ENCODE measurements around the gene CREB5.

Gene CREB5

DNA sequence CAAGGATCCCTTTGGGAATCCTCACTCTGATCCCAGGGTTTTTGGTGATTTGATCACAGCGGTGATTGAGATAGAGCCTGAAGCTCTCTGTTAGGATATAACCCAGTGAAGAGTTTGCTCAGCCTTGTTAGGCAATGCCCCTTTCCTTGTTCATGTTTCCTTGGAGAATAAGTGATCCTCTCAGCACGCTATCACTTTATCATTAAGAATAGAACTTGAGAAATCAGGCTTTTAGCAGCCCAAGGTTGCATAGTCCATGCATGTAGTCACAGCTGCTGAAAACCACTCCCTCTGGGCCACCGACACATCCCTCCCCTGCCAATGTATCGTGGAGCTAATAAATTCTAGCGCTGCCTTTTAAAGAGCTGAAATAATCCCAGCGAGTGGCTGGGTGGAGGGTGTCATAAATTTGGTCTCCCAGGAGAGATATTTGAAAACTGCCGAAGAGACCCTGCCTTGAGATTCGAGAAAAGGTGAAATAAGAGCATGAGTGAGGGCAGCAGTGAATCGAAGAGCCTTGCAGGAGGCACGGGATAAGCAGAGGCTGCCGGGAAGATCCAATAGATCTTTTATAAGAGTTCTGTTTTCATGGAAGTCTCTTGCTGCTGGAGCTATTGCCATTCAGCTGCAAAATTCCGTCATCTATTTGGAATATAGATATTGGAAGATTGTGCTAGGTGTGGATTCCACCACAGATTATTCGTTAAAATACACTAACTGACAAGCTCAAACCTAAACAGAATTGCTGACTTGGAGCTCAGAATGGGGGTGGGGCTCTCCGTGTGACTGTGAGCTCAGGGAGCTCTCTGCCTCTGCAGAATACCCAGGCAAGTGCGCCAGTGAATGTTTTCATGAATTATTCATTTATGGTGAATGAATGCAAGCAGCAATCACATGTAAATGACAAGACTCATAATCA, 296.0 kb downstream of the CREB5 start:
- no peak for DNase-seq (ENCODE audit: low read depth in 2 of 2)

DNA sequence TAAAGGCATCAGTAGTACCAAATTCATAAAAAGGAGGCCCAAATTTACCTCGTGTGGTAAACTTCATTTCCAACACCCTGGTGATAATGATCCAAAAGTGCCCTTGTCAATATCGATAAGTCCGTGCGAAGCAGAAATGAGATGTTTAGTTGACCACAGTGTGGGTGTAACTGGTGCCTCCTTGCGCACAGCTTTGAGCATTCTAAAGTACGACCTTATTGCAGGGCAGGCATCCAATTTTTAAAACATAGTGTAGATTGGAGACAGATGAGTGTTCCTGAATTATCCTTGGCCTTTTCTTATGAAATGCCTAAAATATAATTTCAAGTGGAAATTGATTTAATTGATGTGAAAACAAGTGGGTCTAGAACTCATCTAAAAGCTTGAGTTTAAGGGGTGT, 297.4 kb downstream of the CREB5 start:
- no peak for DNase-seq (ENCODE audit: low read depth in 2 of 2)

DNA sequence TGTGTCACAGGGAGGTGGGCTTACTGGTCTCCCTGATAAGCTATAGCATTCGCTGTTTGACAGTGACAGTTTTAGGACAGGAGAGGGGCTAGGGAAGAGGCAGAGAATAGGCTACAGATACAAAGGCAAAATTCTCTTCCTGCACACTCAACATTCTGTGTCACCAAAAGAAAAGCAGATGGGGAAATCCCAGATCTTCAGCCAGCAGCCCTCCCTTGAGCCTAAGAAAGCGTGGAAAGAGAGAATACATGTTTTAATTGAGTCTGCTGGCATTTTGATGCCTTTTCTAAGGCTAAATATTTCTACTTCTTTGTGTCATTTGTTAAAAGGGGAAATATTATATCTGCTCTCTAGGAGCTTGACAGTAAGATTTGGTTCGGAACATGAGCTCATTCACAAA, 298.8 kb downstream of the CREB5 start:
- DNase-seq (ENCODE audit: low read depth in 2 of 2), result no peak

DNA sequence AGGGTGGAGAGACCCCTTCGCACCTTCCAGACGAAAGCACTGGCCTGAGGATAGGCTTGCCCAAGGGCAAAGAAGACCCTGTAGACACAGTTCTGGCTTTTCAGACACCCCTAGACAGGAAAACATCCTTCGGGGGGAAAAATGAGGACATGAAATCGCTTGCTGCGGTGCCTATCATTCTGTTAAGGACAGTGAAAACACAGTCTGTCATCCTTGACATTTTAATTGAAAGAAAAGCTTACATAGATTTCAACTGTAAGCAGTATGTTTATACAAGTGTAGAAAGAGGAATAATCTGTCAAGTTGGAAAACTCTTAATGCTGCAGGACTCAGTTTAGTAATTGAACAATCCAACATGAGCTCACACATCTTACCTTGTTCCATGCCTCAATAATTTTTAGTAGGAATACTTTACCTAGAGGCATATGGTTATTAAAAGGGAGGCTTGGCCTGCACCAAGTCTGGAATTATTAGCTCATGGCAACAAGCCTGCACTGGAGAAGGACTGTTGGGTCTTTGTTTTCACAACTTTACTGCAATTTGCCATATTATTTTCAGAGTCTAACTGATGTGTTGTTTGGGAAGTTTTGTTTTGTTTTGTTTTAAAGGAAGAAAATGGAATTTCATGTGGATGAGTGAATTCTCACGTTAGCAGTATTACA, 302.3 kb downstream of the CREB5 start:
- DNase-seq (ENCODE audit: low read depth in 2 of 2), result no peak

DNA sequence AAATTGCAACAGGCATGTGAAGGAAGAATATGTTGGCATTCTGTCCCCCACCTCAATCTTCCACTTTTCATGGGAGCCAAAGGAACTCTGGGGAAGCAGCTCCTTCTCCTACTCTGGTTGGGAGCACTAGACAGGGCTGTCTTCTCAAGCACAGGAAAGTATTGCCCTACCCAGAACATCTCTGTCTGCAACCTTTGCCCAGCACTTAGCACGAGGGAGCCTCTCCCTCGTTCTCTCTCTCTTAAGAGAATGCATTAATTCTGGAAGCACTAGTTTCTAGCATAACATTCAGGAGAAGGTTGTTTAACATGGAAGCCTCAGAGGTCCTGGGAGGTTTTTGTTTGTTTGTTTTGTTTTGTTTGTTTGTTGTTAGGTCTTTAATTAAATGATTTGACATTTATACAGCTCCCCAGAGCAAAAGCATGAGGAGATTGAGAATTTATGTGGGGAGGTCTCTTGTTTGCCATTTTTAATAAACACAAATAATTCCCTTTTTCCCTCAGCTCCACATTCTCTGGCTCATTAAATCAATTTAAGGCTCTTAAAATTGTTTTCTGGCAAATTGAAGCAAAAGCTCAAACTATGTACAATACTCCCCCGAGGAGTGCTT, 305.2 kb downstream of the CREB5 start:
- no peak for DNase-seq (ENCODE audit: low read depth in 2 of 2)

DNA sequence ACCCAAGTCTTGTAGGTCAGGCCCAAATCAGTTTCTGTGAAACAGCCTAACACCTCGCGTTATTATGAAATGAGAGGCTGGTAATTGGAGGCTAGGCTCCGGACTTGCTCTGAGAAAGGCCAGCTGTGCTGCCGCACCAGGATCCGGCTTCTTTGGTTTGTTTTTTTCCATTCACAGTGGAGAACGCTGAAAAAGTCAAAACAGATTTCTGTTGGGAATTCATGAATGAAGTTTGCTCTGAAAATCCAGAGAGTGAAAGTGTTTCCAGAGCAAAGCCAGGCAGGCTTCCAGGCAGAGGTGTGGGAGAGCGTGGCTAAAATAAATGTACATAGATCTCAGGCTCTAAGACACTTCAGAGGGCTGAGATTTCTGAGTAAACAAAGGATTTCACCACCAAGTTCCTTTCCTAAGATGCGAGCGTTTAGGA, 305.8 kb downstream of the CREB5 start:
- no peak for DNase-seq (ENCODE audit: low read depth in 2 of 2)

DNA sequence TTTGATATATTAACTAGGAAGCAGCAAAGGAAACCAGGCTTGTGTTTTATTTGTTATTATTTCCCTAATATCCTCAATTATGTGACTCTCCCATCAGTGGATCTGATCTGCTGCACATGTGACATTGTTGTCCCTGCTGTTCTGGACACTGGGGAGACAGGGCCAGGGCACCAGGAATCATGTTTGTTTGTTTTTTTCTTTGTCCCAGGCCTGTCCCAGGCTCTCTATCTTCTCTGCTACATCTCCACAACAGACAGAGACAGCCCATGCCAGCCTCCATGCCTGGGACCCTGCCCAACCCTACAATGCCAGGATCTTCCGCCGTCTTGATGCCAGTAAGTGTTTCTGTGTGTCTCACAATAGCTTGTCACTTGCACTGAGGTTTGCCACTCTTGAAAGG, 306.2 kb downstream of the CREB5 start:
- no peak for DNase-seq (ENCODE audit: low read depth in 2 of 2)

DNA sequence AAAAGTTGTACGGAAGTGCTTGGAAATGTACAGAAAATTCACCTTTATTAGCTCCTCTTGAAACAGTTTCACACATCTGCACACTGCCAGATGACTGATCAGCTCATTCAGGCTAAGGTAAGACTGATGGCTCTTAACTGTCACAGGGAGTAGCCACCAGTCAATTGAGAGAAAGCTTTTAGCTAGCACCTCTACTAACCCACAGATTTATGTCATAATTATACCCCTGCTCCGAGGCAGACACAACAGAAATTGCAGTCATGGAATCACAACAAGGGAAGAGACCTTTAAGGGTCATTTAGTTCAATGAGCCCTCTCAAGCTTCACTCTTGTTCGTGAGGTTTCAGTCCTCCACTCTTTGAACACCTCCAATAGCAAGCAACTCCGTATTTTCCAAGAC, 310.4 kb downstream of the CREB5 start:
- no peak for DNase-seq (ENCODE audit: low read depth in 2 of 2)

DNA sequence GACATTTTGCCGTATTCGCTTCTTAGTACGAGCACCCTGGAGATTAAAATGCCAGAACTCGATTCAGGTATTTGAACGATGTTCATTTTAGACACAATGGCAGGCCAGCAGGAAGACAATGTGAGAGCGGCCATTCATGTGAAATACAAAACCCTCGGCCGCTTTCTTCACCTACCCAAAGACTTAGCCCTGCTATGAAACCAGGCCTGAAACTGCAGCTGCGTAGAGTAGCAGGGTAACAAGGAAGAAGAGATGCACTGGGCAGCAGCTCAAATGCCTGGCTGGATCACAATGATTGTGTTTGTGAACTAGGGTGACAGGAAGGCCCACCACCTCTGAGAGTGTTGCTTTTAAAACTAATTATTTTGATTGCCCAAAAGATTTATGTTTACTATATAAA, 311.0 kb downstream of the CREB5 start:
- DNase-seq (ENCODE audit: low read depth in 2 of 2), result no peak

DNA sequence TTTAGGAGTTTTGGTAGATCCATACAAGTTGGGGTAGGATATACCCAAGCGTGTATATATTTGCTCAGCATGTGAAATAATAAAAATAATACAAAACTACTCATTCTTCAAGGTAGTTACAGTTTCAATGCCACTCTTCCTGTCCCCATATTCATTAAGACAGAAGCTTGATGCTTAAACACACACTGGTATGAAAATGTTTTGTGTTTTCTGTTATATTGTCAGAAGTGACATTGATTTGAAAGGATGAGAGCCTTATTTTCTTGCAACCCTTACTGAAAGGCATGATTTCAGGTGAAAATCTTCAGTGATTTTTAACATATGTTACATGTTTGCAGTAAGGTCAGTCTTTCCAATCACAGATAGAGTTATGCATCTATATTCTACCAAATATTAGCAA, 312.2 kb downstream of the CREB5 start:
- DNase-seq (ENCODE audit: low read depth in 2 of 2), result no peak

DNA sequence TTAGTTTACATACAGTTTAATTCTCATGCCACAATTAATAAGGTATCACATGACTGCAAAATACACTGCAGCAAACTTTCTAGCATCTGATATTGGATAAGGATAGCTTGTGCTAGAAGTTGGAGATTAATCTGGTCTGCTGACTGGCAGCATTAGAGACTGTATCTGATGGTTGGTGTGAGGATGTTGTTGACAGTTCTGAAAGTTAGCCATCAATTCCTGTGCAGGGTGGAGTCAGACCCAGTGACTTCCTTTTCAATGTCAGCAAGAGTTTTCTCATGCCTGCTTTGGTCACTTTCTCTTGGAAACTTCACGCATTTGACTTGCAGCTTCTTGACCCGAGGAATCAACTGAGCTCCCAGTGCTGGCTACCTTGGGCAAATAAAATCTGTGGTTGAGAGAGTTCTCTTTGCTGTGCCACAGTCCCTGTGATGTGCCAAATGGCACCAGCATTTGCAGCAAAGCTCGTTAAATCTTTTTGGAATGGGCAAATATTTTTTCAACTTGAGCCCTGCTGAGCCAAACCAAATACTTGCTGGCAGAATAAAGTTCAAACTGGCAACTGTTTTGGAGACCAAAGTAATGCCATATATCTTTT, 312.8 kb downstream of the CREB5 start:
- no peak for DNase-seq (ENCODE audit: low read depth in 2 of 2)

DNA sequence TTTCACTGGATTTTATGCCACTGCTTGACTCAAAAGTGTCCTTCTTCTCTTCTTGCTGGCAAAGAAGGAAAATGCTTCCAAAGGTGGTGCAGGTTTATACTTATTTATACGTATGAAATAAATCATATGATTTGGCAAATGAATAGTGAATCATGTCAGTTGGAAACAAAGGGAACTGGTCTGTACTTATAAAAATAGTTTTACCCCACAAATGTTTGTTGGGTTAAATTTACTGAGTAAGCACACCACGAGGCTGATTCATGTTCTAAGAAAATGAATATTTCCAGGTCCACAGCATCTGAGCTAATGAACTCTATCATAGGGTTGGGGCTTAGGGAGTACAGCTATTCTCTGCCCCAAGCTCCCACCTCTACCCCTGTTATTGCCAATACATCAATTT, 313.6 kb downstream of the CREB5 start:
- DNase-seq (ENCODE audit: low read depth in 2 of 2), result no peak

DNA sequence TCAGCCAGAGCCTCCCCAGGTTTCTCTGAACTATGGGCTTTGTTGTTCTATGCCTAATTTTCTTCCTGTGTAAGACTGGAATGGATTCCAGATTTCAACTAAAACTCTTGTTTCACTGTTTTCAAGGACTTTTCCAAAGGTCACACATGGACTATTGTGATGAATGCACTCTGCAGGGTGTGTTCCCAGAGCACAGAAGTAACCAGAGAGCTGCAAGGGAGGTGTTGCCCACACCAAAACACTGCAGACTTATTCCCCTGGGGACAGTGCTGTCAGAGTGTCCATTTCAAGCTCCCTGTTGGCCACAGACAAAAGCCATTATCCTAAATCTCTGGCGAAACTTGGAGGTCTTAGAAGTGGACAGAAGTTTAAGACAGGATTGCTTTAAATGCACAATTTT, 314.2 kb downstream of the CREB5 start:
- no peak for DNase-seq (ENCODE audit: low read depth in 2 of 2)

DNA sequence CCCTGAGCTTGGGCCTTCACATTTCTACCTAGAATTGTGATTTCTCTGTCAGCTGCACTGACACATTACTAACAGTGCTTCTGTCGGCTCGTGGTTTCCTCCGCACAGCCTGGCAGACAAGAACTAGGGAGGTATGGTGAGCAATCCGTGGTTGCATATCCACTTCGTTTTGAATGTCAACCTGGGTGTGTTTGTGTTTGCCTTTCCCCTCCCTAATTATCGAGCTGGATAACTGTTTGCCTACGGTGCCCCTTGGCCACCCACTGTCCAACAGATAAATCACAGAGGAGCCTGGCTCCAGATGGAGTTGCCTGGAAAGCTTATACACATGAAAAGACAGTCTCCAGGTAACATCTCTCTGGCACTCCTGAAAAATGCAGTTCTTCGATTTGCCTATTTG, 317.0 kb downstream of the CREB5 start:
- DNase-seq (ENCODE audit: low read depth in 2 of 2), result no peak

DNA sequence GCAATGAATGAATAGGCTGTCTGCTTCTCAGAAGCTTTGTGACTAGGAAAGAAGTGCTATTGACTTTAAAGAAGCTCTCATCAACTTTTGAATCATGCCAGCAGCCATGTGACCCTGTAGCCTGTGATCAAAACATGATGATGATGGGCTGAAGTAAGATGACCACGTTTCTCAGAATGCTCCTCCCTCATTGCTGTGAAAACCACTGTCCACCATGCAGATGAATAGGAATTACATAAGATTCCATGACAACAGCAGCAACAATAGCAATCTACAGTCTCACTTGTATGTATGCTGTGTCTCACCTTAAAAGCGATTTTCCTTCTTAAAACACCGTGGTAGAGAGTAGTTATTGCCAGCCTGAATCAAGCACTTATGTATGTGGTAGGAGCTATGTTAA, 317.4 kb downstream of the CREB5 start:
- no peak for DNase-seq (ENCODE audit: low read depth in 2 of 2)

DNA sequence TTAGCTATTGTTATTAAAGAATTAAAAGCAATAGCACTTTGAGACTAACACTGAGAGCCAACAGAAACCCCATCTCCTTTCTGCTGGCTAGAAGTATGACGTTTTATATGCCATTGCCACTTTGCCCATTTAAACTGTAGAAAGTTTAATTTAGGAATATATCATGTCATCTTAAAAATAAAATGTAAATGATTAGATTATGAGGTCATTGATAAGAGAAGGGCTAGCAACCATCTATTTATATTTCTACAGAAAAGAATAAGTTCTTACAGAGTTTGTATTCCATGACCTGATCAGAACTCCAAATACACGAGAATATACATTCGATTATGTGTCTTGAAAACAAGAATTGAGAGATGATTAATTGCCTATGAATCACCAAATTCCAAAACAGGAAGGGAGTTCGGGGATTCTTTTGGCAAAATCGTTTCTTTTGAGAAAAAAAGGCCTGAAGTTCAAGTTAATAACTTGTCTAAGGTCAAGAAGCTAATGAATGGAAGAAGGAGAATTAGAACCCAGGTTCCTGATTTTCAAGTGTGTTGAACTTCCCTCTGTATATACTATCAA, 318.9 kb downstream of the CREB5 start:
- DNase-seq (ENCODE audit: low read depth in 2 of 2), result no peak

DNA sequence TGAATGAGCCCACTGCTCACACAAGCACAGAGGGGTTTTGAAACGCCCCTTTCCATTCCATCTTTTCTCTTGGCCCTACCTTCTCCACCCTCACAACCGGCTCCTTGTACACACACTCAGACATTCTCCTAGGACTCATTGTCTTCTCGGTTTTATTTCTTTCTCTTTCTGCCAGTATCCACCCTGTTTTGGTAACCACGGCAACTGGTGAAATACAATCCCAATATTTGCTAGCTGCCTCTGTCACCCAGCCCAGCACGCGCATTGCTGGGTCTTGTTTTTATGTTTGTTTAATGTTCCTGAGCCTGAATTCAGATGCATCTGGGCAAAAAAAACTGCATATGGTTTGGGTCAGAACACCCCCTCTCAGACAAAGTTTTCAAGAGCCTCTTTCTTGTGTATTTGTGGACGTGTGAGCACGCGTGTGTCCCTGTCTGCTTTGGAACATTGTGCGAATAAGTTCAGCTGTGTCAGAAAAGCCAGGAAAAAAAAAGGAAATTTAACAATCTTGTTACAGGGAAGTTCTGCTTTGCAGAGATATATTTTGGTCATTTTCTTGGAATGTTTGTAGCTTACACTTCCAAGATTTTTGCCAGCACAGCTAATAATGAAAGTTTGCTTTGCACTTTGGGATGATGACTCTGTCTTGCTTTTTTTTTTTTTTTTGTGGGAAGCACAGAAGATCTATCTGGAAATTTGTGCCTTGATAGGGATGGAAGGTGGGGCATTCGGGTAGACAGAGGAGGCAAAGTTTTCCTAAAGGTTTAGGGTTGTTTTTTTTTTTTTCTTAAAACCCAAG, 320.0 kb downstream of the CREB5 start:
- no peak for DNase-seq (ENCODE audit: low read depth in 2 of 2)

DNA sequence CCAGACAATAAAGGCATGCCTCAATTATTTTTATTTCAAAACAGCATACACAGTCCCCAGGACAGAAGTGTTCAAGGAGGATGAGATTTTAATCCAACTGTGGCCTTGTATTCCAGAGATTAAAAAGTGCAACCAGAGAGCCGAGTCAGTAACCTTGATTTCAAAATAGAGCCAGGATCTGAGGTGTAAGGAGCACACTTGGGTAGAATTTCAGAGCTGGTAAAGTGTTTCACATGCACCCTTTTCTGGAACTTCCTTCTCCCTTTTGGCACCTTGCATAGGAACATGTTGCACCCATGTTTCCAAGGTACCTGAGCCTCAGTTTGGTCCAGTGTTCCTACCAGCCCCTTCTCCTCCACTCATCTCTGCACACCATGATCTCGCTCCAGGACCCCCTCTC, 320.7 kb downstream of the CREB5 start:
- no peak for DNase-seq (ENCODE audit: low read depth in 2 of 2)

DNA sequence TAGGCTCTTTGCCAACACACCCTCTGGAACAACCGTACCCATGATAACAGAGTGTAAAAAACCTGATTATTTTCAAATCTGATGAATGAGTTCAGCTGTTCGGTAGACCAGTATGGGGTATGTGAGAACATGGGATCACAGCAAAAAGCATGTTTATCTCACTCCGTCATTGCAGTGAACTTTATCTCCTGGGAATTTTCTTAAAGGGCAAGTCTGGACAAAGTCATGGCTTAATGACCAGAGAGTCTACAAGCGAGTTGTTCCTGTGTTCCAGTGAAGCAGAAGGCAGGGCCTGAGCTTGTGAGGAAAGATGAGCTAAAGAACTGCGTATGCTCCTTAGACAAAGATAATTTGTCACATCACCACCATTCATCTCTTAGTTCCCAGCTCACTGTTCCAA, 326.1 kb downstream of the CREB5 start:
- no peak for DNase-seq (ENCODE audit: low read depth in 2 of 2)

DNA sequence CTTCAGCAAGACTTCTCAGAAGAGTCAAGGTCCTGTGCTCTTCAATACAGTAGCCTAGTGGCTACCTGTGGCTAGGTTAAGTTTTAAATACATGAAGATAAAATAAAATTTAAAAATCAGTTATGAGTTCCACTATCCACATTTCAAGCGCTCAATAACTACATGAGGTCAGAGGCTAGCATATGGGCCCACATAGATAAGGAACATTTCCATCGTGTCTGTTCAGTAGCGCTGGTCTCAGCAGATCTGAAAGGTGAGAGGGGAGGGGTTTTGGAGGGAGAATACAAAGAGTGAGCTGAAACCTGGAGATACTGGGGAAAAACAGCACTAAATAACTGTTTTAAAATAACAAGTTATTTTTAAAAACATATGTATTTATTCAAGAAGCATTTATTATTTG, 326.8 kb downstream of the CREB5 start:
- no peak for DNase-seq (ENCODE audit: low read depth in 2 of 2)

DNA sequence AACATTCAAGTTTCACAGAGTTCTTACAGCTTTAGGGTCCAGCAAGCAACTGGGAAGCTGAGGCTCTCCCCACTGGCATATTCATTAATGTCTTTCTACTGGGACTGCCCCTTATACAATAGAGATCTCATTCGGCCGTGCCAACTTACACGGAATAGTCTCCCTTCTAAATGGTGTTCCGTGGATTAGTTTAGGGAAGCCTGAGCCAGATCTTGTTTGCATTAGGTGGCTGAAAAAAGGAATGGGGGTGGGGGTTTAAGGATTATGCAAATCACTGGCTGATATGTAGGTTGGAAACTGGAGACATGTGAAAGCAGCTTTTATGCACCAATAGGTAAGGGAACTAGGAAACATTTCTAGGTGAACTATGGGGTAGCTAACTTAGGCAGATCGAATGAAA, 327.5 kb downstream of the CREB5 start:
- DNase-seq (ENCODE audit: low read depth in 2 of 2), result no peak

All from stimulated activated CD8-positive, alpha-beta memory T cell treated with anti-CD3 and anti-CD28 coated beads, Interleukin-7, amount 100 ng/mL, for 1 hour (primary cell).